ENCODE measurements around the gene CD200R1. TPM values are rescaled to one million over a fixed set of nuclear protein-coding genes. Genes with fewer than 3 reads are reported as not detected.
"Not testable (repeated sequence)": the region's sequence is repeated elsewhere in the genome, so short reads cannot be mapped to it uniquely, and the experiment has no call there.

The CD200R1 gene
- total RNA-seq, 1 experiment from 2014 or later = 0.36 TPM

GRCh38 chr3:112931736-112932521 lies 43.0 kb downstream of the CD200R1 start:
- H3K36me3 ChIP-seq = no peaks in the 10 kb centered on the region
- H3K27me3 ChIP-seq = no peaks in the 10 kb centered on the region
- peaks cover 11% of the 10 kb centered on the region for H3K9me3 ChIP-seq
- no peak for DNase-seq
- no peak overlapping the region for H3K4me3 ChIP-seq

- no peak for DNase-seq
- peaks cover 8% of the 10 kb centered on the region for H3K9me3 ChIP-seq
- H3K27me3 ChIP-seq = no peaks in the 10 kb centered on the region
- H3K4me3 ChIP-seq = no peak overlapping the region
- H3K36me3 ChIP-seq = no peaks in the 10 kb centered on the region
These were observed 44.1 kb downstream of the CD200R1 start for GRCh38 chr3:112930771-112931170.

DNA sequence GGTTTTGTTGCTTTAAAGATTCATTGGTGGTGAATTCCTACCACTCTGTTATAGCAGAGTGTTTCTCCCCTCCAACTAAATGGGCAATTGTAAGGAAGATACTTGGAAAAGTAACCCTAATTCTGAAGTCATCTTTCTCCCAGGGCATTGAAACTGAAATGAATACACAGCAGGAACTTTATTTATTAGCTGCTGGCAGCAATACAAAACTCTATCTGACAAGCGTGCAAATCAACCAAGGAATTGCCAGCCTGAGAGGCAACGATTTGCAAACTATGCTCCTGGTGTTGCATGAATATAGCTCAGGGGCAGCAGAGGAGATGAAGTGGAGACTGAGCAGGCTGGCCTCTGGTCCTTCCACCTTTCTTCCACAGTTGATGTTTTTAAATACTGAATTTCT lies 48.9 kb downstream of the CD200R1 start:
- H3K27me3 ChIP-seq = no peaks in the 10 kb centered on the region
- H3K9me3 ChIP-seq = no peaks in the 10 kb centered on the region
- DNase-seq = no peak
- H3K36me3 ChIP-seq = no peaks in the 10 kb centered on the region
- no peak overlapping the region for H3K4me3 ChIP-seq

- no peak overlapping the region for H3K4me3 ChIP-seq
- no peak for DNase-seq
- H3K9me3 ChIP-seq = no peaks in the 10 kb centered on the region
- no peaks in the 10 kb centered on the region for H3K27me3 ChIP-seq
- no peaks in the 10 kb centered on the region for H3K36me3 ChIP-seq
These were observed 49.3 kb downstream of the CD200R1 start for GRCh38 chr3:112925560-112925959.

GRCh38 chr3:112919541-112919940 lies 55.4 kb downstream of the CD200R1 start:
- peaks cover 11% of the 10 kb centered on the region for H3K9me3 ChIP-seq
- DNase-seq, H3K27me3 ChIP-seq, H3K36me3 ChIP-seq, H3K4me3 ChIP-seq: not testable (repeated sequence)

DNA sequence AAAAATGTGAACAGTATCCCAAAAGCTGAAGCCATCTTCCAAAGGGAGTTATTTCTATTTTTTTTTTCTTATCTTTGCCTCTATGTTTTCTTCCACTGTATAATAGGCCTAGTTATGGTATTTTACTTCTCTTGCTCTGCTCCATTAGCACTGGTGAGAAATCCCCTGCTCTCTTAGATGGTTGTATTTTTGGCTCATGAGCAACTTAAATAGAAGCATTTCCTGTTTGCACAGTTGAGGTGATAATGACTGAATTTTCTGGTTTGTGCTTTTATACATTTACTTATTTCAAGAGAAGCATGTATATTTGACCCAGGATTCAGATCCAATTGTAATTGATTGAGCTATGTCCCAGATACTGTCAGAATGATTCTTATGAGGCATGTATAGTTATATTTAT lies 66.7 kb downstream of the CD200R1 start:
- Histone ChIP-seq H3K27me3 (no peaks in the 10 kb centered on the region), H3K36me3 (no peaks in the 10 kb centered on the region), H3K9me3 (peaks cover 7% of the 10 kb centered on the region; the same call in 1 of the 2 replicates), H3K4me3 (no peak overlapping the region)
- DNase-seq = no peak

GRCh38 chr3:112904786-112905185 lies 70.1 kb downstream of the CD200R1 start:
- H3K36me3 ChIP-seq = no peaks in the 10 kb centered on the region
- no peak overlapping the region for H3K4me3 ChIP-seq
- no peaks in the 10 kb centered on the region for H3K27me3 ChIP-seq
- DNase-seq = no peak
- peaks cover 4% of the 10 kb centered on the region; the same call in 1 of the 2 replicates for H3K9me3 ChIP-seq

- Histone ChIP-seq H3K27me3 (no peaks in the 10 kb centered on the region), H3K9me3 (peaks cover 4% of the 10 kb centered on the region; the same call in 1 of the 2 replicates), H3K4me3 (no peak overlapping the region), H3K36me3 (no peaks in the 10 kb centered on the region)
- DNase-seq = no peak
These were observed 74.8 kb downstream of the CD200R1 start for GRCh38 chr3:112900113-112900512.

DNA sequence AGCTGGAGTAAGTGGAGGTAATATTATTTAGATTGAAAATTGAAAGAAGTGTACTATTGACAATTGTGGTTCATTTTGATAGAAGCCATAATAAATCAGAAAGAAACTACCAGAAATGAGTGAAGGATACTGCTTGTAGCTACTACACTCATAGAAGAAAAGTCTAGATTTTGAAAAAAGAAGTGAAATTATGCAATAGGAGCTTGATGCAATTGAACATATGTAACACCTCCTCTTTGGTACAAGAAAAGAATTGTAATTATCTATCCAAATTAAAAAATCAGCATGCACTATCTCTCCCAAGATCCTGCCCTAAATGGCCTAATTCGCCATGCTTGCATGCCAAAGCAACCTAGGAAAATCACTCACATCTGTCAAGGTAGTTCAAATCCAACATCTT lies 77.1 kb downstream of the CD200R1 start:
- Histone ChIP-seq H3K9me3 (no peaks in the 10 kb centered on the region), H3K4me3 (no peak overlapping the region), H3K36me3 (no peaks in the 10 kb centered on the region), H3K27me3 (no peaks in the 10 kb centered on the region)
- DNase-seq = no peak

DNA sequence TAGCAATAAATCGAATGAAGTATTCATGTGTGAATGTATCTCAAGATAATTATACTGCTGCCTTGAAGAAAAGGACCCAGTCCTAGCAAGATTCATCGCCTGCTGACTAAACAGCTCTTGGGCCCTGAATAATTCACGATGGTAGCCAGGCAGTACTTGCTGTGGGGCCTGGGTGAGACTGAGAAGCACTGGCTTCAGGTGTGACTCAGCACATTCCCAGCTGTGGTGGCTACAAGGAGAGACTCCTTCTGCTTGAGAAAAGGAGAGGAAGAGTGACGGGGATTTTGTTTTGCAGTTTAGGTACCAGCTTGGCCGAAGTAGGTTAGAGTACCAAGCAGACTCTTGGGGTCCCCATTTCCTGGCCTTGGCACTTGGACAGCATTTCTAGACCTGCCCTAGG lies 80.6 kb downstream of the CD200R1 start:
- no peaks in the 10 kb centered on the region for H3K36me3 ChIP-seq
- no peak overlapping the region for H3K4me3 ChIP-seq
- no peaks in the 10 kb centered on the region for H3K27me3 ChIP-seq
- DNase-seq = peak; percentile 31
- no peaks in the 10 kb centered on the region for H3K9me3 ChIP-seq

GRCh38 chr3:112889357-112889756 lies 85.5 kb downstream of the CD200R1 start:
- DNase-seq = peak; percentile 74
- Histone ChIP-seq H3K4me3 (no peak overlapping the region), H3K27me3 (no peaks in the 10 kb centered on the region), H3K9me3 (no peaks in the 10 kb centered on the region), H3K36me3 (no peaks in the 10 kb centered on the region)

DNA sequence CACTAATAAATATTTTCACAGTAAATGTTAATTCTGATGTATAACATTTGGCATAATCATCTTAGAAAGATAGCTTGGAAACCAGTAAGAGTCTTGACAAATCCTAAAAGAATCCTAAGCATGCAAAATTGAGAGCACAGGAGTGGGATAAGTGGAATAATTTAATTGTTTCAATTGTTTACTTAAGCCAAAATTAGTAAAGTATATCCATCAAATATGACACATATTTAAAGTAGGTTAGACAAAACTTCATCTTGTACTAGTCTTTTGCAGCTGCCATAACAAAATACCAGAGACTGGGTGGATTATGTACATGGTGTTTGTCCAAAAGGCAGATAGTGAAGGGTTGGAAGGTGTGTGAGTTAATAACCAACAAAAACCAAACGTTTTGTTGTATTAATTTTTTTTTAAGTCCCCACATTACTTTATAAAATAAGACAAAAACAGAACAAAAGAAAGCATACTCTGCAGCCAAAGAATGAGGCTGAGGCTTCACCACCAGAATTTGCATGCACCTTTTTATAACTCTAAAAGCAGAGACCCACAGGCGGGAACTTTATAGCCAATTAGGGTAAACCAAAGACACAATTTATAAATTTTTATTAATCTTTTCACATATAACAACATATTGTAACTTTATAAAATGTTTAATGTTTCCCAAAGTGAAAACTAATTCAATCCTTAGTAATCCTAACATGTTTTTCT lies 86.4 kb downstream of the CD200R1 start:
- Histone ChIP-seq H3K36me3 (no peaks in the 10 kb centered on the region), H3K4me3 (no peak overlapping the region), H3K9me3 (no peaks in the 10 kb centered on the region), H3K27me3 (no peaks in the 10 kb centered on the region)
- DNase-seq = no peak

DNA sequence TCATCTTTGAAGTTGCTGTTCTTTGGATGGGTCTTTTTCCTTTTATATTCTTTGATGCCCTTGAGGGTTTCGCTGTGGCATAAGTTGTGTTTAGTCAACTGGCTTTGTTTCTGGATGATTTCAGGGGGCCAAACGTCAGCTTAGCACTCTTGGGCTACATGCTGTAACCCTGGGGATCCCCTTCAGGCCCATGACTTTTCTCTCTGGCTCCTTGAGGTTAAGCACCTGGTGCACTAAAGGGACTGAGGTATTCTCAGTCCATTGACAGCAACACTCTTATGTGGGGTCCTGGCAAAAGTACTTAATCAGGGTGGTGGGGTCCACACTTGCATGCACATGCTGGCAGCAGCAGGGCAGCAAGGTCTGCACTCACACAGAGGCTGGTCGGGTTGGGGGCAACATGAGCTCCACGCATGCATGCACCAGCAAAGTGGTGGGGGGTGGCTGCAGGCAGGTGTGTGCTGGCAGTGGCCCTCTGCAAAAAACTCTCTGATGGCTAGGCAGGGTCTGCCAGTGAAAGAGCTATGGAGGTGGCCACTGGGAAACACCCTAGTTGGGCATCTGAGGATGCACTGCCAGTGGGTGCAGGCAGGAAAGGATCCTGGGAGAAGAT lies 90.1 kb downstream of the CD200R1 start:
- H3K4me3 ChIP-seq = no peak overlapping the region
- H3K9me3 ChIP-seq = no peaks in the 10 kb centered on the region; the same call in 1 of the 2 replicates
- DNase-seq = no peak

DNA sequence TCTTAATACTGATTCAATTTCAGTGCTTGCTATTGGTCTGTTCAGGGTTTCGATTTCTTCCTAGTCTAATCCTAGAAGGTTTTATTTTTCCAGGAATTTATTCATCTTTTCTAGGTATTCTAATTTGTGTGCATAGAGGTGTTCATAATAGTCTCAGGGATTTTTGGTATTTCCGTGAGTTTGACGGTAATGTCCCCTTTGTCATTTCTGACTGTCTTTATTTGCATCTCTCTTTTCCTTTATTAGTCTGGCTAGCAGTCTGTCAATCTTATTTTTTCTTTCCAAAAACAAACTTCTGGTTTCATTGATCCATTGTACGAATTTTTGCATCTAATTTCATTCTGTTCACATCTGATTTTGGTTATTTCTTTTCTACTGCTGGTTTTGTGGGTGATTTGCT lies 93.0 kb downstream of the CD200R1 start:
- no peaks in the 10 kb centered on the region; the same call in 1 of the 2 replicates for H3K9me3 ChIP-seq
- no peaks in the 10 kb centered on the region for H3K27me3 ChIP-seq
- no peak for DNase-seq
- no peaks in the 10 kb centered on the region for H3K36me3 ChIP-seq
- no peak overlapping the region for H3K4me3 ChIP-seq

More for the DNA sequence above, 90.1 kb downstream of the CD200R1 start:
- H3K36me3 ChIP-seq = no peaks in the 10 kb centered on the region
- no peaks in the 10 kb centered on the region for H3K27me3 ChIP-seq

- Histone ChIP-seq H3K36me3 (no peaks in the 10 kb centered on the region), H3K9me3 (peaks cover 6% of the 10 kb centered on the region), H3K27me3 (no peaks in the 10 kb centered on the region), H3K4me3 (no peak overlapping the region)
- DNase-seq = no peak
These were observed 99.3 kb downstream of the CD200R1 start for GRCh38 chr3:112875561-112875960.

DNA sequence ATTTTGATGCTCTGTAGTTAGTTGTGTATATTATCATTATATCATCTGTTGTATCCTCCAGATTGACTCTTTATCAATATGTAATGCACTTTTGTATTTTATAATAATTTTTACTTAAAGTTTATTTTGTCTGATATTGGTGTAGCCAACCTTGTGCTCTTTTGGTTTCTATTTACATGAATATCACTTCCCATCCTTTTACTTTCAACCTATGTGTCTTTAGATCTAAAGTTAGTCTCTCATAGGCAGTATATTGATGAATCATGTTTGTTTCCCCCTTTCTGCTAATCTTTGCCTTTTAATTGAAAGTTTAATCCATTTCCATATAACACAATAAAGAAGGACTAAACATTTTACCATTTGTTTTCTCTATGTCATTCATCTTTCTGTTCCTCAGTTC lies 100.2 kb downstream of the CD200R1 start:
- H3K4me3 ChIP-seq = no peak overlapping the region
- H3K27me3 ChIP-seq = no peaks in the 10 kb centered on the region
- H3K9me3 ChIP-seq = peaks cover 15% of the 10 kb centered on the region
- H3K36me3 ChIP-seq = no peaks in the 10 kb centered on the region
- DNase-seq = no peak

DNA sequence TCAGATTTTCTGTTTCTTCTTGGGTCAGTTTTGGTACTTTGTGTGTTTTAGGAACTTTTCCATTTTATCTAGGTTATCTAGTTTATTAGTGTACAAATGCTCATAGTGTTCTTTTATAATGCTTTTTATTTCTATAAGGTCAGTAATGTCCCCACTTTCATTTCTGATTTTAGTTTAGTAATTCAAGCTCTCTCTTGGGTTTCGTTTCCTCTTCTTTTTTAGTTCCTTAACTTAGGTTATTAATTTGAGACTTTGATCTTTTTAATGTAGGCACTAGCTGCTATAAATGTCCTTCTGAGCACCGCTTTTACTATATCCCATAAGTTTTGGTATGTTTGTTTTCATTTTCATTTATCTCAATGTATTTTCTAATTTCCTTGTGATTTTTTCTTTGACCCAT lies 101.3 kb downstream of the CD200R1 start:
- H3K27me3 ChIP-seq = no peaks in the 10 kb centered on the region
- H3K4me3 ChIP-seq = no peak overlapping the region
- no peaks in the 10 kb centered on the region for H3K36me3 ChIP-seq
- DNase-seq = no peak
- H3K9me3 ChIP-seq = peaks cover 21% of the 10 kb centered on the region
